DMS114 treated with DMSO at 0.1 percent for 48 hours (cell line): ENCODE measurements around the gene ABCC6.
"Not testable (repeated sequence)": the region's sequence is repeated elsewhere in the genome, so short reads cannot be mapped to it uniquely, and the experiment has no call there.

ENCODE experiments used
- DNase-seq: peaks from one replicate; lab custom pipeline; 2025; ENCODE audit not compliant: unreplicated experiment; lab: John Stamatoyannopoulos, UW

The ABCC6 gene

GRCh38 chr16:16222850-16223661 lies at the start of gene ABCC6:
TSS of gene ABCC6 (minus strand) at chr16:16223494. CDS start at chr16:16223434, 60 bp downstream.
- not testable (repeated sequence) for DNase-seq

GRCh38 chr16:16272573-16273221 lies 49.4 kb upstream of the ABCC6 start:
- not testable (repeated sequence) for DNase-seq

GRCh38 chr16:16271658-16272057 lies 48.4 kb upstream of the ABCC6 start:
- DNase-seq: not testable (repeated sequence)

- not testable (repeated sequence) for DNase-seq
These were observed 45.0 kb upstream of the ABCC6 start for GRCh38 chr16:16268185-16268808.

GRCh38 chr16:16267708-16268107 lies 44.4 kb upstream of the ABCC6 start:
- not testable (repeated sequence) for DNase-seq

GRCh38 chr16:16265044-16265443 lies 41.8 kb upstream of the ABCC6 start:
- DNase-seq: not testable (repeated sequence)

GRCh38 chr16:16263947-16264346 lies 40.7 kb upstream of the ABCC6 start:
- DNase-seq: not testable (repeated sequence)

GRCh38 chr16:16262954-16263555 lies 39.8 kb upstream of the ABCC6 start:
- DNase-seq: not testable (repeated sequence)

- not testable (repeated sequence) for DNase-seq
These were observed 36.7 kb upstream of the ABCC6 start for GRCh38 chr16:16259971-16260370.

- not testable (repeated sequence) for DNase-seq
These were observed 35.5 kb upstream of the ABCC6 start for GRCh38 chr16:16258822-16259221.

- DNase-seq: not testable (repeated sequence)
These were observed 34.1 kb upstream of the ABCC6 start for GRCh38 chr16:16257301-16257923.

GRCh38 chr16:16252377-16252776 lies 29.1 kb upstream of the ABCC6 start:
- DNase-seq: not testable (repeated sequence)

- not testable (repeated sequence) for DNase-seq
These were observed 26.5 kb upstream of the ABCC6 start for GRCh38 chr16:16249621-16250330.

- DNase-seq: not testable (repeated sequence)
These were observed 24.1 kb upstream of the ABCC6 start for GRCh38 chr16:16247439-16247838.

GRCh38 chr16:16246578-16247262 lies 23.4 kb upstream of the ABCC6 start:
- DNase-seq: not testable (repeated sequence)

- not testable (repeated sequence) for DNase-seq
These were observed 20.6 kb upstream of the ABCC6 start for GRCh38 chr16:16243886-16244285.

GRCh38 chr16:16240667-16241066 lies 17.4 kb upstream of the ABCC6 start:
- not testable (repeated sequence) for DNase-seq

- not testable (repeated sequence) for DNase-seq
These were observed 14.4 kb upstream of the ABCC6 start for GRCh38 chr16:16237738-16238137.

- DNase-seq: not testable (repeated sequence)
These were observed 13.8 kb upstream of the ABCC6 start for GRCh38 chr16:16237071-16237470.

- not testable (repeated sequence) for DNase-seq
These were observed 9.4 kb upstream of the ABCC6 start for GRCh38 chr16:16232692-16233061.
